Bronchial epithelial cell (primary cell): ENCODE results near the gene KPNA3. TPM values are rescaled to one million over a fixed set of nuclear protein-coding genes. Genes with fewer than 3 reads are reported as not detected.

Experiments
- DNase-seq: peaks from one replicate; pipeline ENCODE4 v3.0.0-alpha.2; 2010; ENCODE audit warnings: low read depth
- FAIRE-seq: peaks from 2 replicates; lab custom pipeline; 2011; peaks lifted over from hg19 to GRCh38; lab: Jason Lieb, UNC
- H3K27me3 ChIP-seq: 2 replicates; pipeline ENCODE4 v1.5.1; 2011; ENCODE audit warnings: low read length; ENCODE audit not compliant: control insufficient read depth, insufficient read depth
- H3K36me3 ChIP-seq: 2 replicates; pipeline ENCODE4 v1.5.1; 2011; ENCODE audit warnings: low read length; ENCODE audit not compliant: control insufficient read depth, insufficient read depth
- H3K4me3 ChIP-seq: 2 replicates; pipeline ENCODE4 v1.5.1; 2011; ENCODE audit warnings: mild to moderate bottlenecking, low read depth, low read length, control low read depth
- CTCF ChIP-seq: IDR thresholded peaks from 2 replicates; pipeline ENCODE4 v1.5.1; 2011; ENCODE audit warnings: mild to moderate bottlenecking, moderate library complexity, low read length, control low read depth, inconsistent platforms; ENCODE audit not compliant: insufficient read depth, severe bottlenecking
- total RNA-seq: library from RNA; depleted of rRNA; stranded (reverse); fragments of >200 nt; gene quantifications from 2 replicates; pipeline ENCODE4 v1.2.1, GENCODE V29; 2014

The KPNA3 gene
- 25.9 and 26.9 TPM in 2 replicates for total RNA-seq

- H3K36me3 ChIP-seq, result no peaks in the 10 kb centered on the region
- H3K27me3 ChIP-seq, result no peaks in the 10 kb centered on the region
- DNase-seq, result peak; percentile 88
- FAIRE-seq, result no peak
- TF ChIP-seq CTCF, result peak; percentile 19
- H3K4me3 ChIP-seq, result peak within 1 kb of the TSS; percentile 83
Measured at GRCh38 chr13:49792550-49793324, at the start of gene KPNA3. Gene KPNA3, minus strand, starts transcription at chr13:49792682. Its CDS starts 176 bp downstream, at chr13:49792506.

- no peak for TF ChIP-seq CTCF
- DNase-seq (no peak), FAIRE-seq (no peak)
- H3K4me3 ChIP-seq, result no peak overlapping the region
- no peaks in the 10 kb centered on the region for H3K27me3 ChIP-seq
- H3K36me3 ChIP-seq, result no peaks in the 10 kb centered on the region
Measured at GRCh38 chr13:49841964-49842363, 49.5 kb upstream of the KPNA3 start.

GRCh38 chr13:49840675-49841074 lies 48.2 kb upstream of the KPNA3 start:
- Histone ChIP-seq H3K4me3 (no peak overlapping the region), H3K36me3 (no peaks in the 10 kb centered on the region), H3K27me3 (no peaks in the 10 kb centered on the region)
- TF ChIP-seq CTCF, result no peak
- DNase-seq (no peak), FAIRE-seq (no peak)

- peak; percentile 23 for FAIRE-seq
- no peak for TF ChIP-seq CTCF
Measured at GRCh38 chr13:49840266-49840665, 47.8 kb upstream of the KPNA3 start.

GRCh38 chr13:49838989-49839388 lies 46.5 kb upstream of the KPNA3 start:
- Histone ChIP-seq H3K27me3 (no peaks in the 10 kb centered on the region), H3K4me3 (no peak overlapping the region), H3K36me3 (no peaks in the 10 kb centered on the region)
- no peak for DNase-seq
- FAIRE-seq, result peak; percentile 7
- TF ChIP-seq CTCF, result no peak

More at GRCh38 chr13:49840266-49840665, 47.8 kb upstream of the KPNA3 start:
- DNase-seq, result no peak
- Histone ChIP-seq H3K27me3 (no peaks in the 10 kb centered on the region), H3K36me3 (no peaks in the 10 kb centered on the region), H3K4me3 (no peak overlapping the region)
